Myocyte (in vitro differentiated cells): Measurements from ENCODE around the gene CCDC167. TPM values are rescaled to one million over a fixed set of nuclear protein-coding genes. Genes with fewer than 3 reads are reported as not detected.
A peak's percentile ranks its signal among the peaks of the same experiment; 100 is the strongest.
"Not testable (repeated sequence)": the region's sequence is repeated elsewhere in the genome, so short reads cannot be mapped to it uniquely, and the experiment has no call there.

Source experiments
- DNase-seq: peaks from one replicate; pipeline ENCODE4 v3.0.0-alpha.2; 2012; ENCODE audit warnings: low read depth
- total RNA-seq: library from RNA; depleted of rRNA; stranded (reverse); fragments of >200 nt; gene quantifications from 2 replicates; pipeline ENCODE4 v1.2.3, GENCODE V29; 2014

Gene CCDC167
- total RNA-seq, 1 donor from 2014 or later, result 45.9 TPM

GRCh38 chr6:37477191-37477590, 22.5 kb downstream of the CCDC167 start:
- DNase-seq, result no peak

- no peak for DNase-seq
Observed at GRCh38 chr6:37474316-37474715, 25.4 kb downstream of the CCDC167 start.

DNA sequence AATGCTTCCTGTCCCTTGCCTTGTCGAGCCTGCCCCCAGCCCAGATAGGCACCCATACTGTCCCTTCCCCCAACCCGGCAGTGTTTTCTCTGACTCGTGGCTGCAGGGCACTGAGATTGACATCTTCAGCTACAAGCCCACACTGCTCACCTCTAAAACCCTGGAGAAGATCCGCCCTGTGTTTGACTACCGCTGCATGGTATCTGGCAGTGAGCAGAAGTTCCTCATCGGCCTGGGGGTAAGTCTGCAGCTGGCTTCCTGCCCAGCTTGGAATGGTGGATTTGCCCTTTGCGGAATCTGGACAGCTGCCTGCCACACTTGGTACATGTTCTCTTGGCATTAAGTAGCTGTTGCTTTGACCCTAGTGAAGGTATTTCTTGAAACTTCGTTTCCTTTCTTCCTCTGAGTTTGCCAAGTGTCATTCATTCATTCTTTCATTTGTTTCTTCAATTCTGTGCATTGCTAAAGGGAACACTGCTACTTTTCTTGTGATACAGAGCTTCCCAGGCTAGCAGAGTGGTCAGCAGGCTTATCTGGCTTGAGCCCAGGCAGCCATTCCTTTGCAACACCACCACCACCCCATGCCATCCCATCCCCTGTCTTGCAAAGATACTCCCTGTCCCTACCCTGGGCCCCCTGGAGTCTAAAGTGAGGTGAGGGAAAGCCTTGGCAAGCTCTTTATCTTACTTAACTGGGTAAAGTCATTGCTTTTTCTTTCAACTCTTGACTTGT, 26.2 kb downstream of the CCDC167 start:
- peak; percentile 93 for DNase-seq

DNA sequence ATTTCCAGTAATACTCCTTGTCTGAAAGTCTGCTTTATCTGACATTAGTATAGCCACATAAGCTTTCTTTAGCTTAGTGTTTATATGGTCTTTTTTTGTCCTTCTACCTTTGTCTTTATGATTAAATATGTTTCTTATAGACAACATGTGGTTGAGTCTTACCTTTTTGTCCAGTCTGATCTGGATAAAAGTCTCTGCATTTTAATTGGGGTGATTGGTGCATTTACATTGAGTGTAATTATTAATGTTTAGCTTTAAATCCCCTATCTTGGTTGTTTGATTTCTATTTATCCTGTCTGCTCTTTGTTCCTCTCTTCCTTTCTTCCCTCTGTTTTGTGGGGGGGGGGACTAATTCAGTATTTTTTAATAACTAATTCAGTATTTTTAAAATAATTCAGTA, 32.0 kb downstream of the CCDC167 start:
- DNase-seq, result no peak

GRCh38 chr6:37463110-37463509, 36.6 kb downstream of the CCDC167 start:
- DNase-seq, result no peak

DNA sequence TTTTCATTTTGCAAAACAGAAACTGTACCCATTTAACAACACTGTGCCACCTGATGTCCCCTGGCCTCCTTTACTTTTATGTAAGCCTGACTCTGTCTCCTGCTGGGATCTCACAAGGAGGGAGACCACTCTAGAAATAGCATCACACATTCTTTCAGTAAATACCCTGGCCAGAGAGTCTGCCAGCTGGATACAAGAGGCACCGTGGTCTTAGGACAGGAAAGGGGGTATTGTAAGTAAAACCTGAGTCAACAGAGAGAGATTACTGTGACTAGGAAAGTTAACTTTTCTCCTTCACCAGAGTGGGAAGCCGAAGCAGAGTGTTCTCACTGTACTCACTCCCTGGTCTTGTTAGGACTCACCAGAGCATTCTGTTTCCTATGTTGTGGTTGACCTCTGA, 38.9 kb downstream of the CCDC167 start:
- DNase-seq, result no peak

DNA sequence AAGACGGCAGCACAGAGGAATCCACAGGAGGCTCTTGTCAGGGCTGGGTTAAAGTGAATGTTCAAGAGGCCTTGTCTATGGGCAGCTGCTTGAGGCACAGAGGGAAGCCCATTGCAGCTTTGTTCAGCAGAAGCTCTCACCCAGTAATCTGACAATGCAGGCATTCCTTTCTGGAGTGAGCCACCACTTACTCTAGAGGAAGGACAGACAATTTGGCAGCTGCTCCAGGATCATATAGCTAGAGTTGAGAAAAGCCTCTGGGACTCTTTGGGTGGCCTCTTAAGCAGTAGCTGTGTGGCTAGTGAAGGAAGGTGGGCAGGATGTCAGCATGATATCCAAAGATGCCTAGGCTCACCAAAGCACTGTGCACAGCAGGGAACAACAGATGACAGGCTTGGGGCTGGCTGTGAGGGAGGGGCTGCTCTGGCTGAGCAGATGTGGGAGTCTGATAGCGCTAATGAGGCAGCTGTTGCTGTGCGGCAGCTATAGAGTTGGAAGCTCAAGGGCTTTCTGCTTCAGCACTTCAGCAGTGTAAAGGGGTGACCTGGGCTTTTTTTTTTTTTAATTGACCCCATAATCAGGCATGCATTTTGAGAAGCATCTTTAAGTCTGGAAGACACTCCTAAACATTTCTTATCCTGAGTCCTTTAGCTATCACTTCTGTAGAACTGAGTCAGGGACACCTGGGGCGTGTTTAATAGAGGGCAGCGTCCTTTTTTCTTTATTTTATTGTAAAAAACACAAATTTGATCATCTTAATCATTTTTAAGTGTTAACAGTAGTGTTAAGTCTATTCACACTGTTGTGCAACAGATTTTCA, 39.5 kb downstream of the CCDC167 start:
- no peak for DNase-seq

- peak; percentile 31 for DNase-seq
Observed at GRCh38 chr6:37456816-37457560, 42.7 kb downstream of the CCDC167 start.

GRCh38 chr6:37456126-37456525, 43.6 kb downstream of the CCDC167 start:
- no peak for DNase-seq

DNA sequence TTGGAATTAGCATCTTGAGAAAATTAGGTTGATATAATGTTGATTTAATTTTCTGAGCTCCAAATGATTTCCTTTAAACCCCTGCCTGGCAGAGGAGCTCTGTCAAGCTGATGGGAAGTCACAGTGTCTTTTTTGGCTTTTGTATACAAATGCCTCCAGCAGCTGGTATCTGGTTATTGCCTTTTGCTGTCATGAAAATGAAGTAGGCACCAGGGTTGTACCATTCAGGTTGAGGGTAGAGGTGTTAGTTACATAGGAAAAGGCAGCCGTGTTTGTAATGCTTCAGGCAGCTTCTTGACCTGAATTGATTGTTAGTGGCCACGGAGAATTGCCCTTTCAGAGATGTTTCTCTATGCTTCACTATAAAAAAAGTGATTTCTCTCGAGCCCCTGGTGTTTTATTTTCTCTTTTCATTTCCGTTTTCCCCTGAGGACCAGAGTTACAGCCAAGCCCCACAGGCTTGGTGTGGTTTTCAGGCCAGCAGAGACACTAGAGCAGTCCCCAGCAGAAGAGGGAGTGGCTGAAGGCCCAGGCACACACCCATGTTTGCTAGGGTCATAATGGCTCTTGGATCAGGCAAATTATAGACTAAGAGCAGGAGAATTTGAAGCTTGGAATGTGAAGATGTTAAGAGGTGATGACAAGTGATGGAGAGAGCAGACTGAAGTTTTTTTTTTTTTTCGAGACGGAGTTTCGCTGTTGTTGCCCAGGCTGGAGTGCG, 45.1 kb downstream of the CCDC167 start:
- peak; percentile 53 for DNase-seq

GRCh38 chr6:37452522-37452921, 47.2 kb downstream of the CCDC167 start:
- DNase-seq, result no peak

DNA sequence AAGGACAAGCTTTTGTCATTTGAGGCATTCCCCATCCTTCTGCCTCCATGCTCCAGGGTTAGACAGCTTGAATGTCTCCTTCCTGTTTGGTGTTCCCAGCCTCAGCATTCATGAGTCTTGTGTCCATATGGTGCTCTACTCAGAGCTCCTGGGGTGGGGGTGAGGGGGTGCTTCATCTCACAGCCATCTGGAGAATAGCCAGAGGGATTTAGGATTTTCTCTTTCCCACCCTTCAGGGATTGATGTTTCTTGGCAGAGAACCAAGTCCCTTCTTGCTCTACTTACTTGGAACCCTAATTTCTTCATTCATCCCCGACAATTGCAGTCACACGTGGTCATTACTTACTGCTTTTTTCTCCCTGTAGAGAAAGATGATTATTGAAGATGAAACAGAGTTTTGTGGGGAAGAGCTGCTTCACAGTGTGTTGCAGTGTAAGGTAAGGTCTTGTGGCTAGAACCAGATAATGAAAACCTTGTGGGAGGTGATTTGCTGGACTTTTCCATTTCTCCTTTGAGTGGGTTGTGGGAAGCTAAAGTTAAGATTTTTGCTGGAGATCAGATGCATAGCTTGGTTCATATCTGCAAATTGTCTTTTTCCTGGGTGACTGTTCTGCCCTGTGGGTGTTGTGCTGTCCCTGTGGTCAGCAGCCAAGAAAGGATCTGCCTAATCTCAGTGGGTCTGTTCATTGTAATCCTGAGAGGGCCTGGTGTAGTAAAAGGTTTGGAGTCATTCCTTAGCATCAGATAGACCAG, 48.1 kb downstream of the CCDC167 start:
- no peak for DNase-seq

- no peak for DNase-seq
Observed at GRCh38 chr6:37449984-37450383, 49.7 kb downstream of the CCDC167 start.

GRCh38 chr6:37443216-37443542, 56.5 kb downstream of the CCDC167 start:
- not testable (repeated sequence) for DNase-seq

- no peak for DNase-seq
Observed at GRCh38 chr6:37442416-37443215, 57.1 kb downstream of the CCDC167 start.

- no peak for DNase-seq
Observed at GRCh38 chr6:37441651-37442050, 58.0 kb downstream of the CCDC167 start.

DNA sequence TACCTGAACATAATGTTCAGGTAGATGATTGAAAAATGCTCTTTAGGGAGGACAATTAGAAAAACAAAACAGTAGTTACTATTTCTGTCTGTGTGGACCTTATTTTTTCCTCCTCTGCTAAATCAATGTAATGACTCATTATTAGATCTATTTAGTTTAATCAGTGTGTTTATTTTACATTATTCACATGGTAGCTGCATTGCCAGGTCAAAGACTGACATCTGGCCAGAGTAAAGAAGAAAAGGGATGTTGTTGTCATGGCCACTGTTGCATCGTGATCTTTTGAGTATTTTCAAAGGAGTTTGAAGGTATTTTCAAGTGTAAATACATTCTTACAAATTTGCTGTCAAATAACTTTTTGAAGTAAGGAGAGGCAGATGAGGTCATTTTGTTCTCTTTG, 60.8 kb downstream of the CCDC167 start:
- no peak for DNase-seq

DNA sequence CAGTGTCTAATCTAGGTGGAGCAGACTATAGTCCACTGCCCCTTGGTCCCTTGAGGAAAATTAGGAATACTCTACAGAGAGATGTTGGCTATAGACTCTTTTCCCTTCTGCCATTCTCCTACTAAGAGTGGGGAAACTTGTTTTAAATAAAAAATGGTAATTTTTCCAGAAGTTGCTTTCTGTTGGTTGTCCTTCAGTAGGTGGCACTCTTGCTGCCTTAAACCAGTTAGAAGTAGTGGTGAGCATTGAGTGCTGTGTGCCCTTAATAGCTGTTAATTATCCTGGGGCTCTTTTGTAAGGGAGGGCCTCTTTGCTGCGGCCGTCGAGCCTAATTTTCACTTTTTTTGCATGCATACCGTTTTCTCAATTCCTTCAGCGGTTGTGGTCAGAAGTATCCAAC, 63.9 kb downstream of the CCDC167 start:
- DNase-seq, result no peak

DNA sequence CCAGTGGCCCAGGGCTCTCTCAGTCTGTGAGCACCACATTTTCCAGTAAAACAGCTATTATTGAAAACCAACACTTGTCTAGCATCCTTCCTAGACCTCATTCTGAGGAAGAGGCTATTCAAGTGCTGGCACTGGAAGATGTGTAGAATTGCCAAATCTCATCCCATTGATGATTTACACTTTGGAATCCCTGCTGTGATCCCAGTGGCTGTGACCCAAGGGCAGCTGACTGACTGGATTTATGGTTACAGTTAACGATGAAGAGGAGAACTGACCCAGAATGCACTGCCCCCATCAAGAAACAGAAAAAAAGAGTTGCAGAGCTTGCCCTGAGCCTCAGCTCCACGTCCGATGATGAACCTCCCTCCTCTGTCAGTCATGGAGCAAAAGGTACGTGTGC, 64.3 kb downstream of the CCDC167 start:
- no peak for DNase-seq
